Astrocyte of the spinal cord (primary cell): ENCODE measurements around the gene SLC10A7.
"Not testable (repeated sequence)": the region's sequence is repeated elsewhere in the genome, so short reads cannot be mapped to it uniquely, and the experiment has no call there.

Experiments
- DNase-seq: peaks from one replicate; pipeline ENCODE4 v3.0.0; 2011; ENCODE audit warnings: low read depth, low spot score
- H3K4me3 ChIP-seq: 2 replicates; pipeline ENCODE4 v1.5.1; 2011; ENCODE audit warnings: low read depth, mild to moderate bottlenecking, low read length, moderate library complexity
- CTCF ChIP-seq: IDR thresholded peaks from 2 replicates; pipeline ENCODE4 v1.5.1; 2012; ENCODE audit warnings: low read depth, mild to moderate bottlenecking, low read length, inconsistent platforms
- in situ Hi-C: cut with HindIII; loops from 2 replicates; pipeline ENCODE4 v1.10.0; 2017; ENCODE audit warnings: low sequenced_read_pairs

Gene SLC10A7

DNA sequence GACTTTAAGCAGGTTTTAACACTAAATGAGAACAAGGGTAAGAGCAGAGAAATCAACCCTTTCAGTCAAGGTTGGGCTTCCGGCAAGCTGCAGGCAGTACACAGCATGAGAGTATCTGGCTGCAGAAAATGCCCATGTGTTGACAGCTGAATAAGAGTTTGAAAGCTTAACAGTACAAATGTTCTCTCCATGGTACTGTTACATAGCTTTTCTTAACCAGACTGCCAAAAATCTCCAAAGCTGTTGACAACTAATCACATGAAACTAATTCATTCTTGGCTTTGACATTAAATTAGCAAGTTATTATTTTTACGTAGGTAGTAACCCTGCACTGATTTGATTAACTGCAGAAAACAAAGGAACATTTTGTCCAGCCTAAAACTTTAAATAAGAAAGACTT, 153.5 kb downstream of the SLC10A7 start:
- no peak overlapping the region for H3K4me3 ChIP-seq
- in situ Hi-C loops = no loop called here
- TF ChIP-seq CTCF = no peak
- DNase-seq = no peak

DNA sequence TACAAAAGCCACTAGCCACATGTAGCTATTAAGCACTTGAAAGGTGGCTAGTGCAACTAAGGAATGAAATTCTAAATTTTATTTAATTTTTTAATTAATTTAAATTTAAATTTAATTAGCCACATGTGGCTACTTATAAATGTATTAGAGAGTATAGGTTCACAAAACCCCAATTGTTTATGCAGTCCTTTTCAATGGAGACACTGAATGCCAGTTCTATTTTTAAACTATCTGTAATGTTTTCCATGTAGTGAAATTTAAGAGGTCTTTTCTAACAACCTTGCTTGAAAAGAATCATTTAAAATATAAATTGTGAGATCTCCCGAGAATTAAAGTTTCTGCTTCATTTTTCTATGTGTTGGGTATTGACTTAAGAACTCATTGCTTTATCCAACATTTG, 154.4 kb downstream of the SLC10A7 start:
- in situ Hi-C loops = no loop called here
- DNase-seq = no peak
- no peak for TF ChIP-seq CTCF
- no peak overlapping the region for H3K4me3 ChIP-seq

GRCh38 chr4:146359771-146360170, 162.0 kb downstream of the SLC10A7 start:
- in situ Hi-C loops = no loop called here
- no peak for DNase-seq

GRCh38 chr4:146350114-146350513, 171.6 kb downstream of the SLC10A7 start:
- H3K4me3 ChIP-seq = peak overlapping the region; percentile 10
- in situ Hi-C loops = not testable (repeated sequence)

More at GRCh38 chr4:146359771-146360170, 162.0 kb downstream of the SLC10A7 start:
- H3K4me3 ChIP-seq = no peak overlapping the region
- TF ChIP-seq CTCF = no peak

GRCh38 chr4:146349306-146349705, 172.4 kb downstream of the SLC10A7 start:
- in situ Hi-C loops = no loop called here
- TF ChIP-seq CTCF = no peak
- H3K4me3 ChIP-seq = no peak overlapping the region
- no peak for DNase-seq

More at GRCh38 chr4:146350114-146350513, 171.6 kb downstream of the SLC10A7 start:
- not testable (repeated sequence) for DNase-seq

GRCh38 chr4:146347822-146348221, 173.9 kb downstream of the SLC10A7 start:
- in situ Hi-C loops = no loop called here
- H3K4me3 ChIP-seq = no peak overlapping the region
- TF ChIP-seq CTCF = no peak
- no peak for DNase-seq

- H3K4me3 ChIP-seq = no peak overlapping the region
- DNase-seq = no peak
- in situ Hi-C loops = no loop called here
- no peak for TF ChIP-seq CTCF
These were observed 175.5 kb downstream of the SLC10A7 start for GRCh38 chr4:146346276-146346675.
